HG03565 (cell line): ENCODE measurements around the gene TIMD4.

ENCODE experiments used
- ATAC-seq: cut with Tn5 transposase; IDR thresholded peaks from one replicate; pipeline ENCODE4 v1.9.1; 2021; ENCODE audit warnings: mild to moderate bottlenecking, moderate library complexity; ENCODE audit not compliant: unreplicated experiment

TIMD4 gene

DNA sequence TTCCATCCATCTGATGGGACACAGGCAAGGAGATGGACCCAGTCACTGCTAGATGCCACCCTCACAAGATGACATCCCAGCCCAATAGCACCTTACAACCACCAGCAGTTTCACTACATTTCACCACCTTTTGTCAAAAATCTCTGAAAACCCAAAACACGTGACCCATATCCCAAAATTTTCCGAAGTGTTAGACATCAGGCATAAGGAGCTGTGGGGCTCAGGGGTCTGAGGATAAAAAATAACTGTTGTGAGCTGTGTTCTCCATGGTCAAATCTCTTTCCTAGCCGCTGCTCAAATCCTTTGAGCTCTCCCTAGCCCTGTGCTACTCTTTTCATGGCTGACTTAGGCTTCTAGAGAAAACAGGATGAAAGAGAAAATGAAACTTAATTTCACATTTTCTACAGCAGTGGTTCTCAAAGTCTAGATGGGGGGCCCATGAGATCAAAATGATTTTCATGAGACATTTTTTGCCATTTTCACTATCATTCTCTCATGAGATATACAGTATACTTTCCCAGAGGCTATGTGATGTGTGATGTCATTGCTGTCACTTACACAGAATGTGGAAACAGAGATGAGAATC lies 40.7 kb downstream of the TIMD4 start:
- ATAC-seq: peak; percentile 49

DNA sequence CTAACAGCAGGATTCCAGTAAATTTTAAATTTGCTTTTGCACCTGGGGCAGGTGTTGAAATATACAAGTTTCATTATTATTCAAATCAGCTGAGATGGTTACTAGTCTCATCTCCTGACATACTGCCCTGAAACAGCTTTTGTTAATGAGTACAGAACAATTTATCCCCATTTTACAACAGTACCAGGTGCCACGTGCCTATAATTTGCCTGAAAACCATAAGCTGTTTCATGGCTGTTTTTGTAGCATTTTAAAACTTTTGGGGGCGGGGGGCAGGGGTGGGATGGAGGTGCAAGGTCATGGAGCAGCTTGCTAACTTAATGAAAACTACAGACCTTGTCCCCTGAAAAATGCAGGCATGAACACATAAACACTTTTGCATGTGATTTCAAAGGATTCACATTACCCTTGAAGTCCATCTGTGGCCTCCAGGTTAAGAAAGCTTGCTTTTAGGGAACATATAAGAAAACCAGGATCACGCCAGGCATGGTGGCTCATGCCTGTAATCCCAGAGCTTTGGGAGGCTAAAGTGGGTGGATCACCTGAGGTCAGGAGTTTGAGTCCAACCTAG lies 42.1 kb downstream of the TIMD4 start:
- peak; percentile 29 for ATAC-seq

DNA sequence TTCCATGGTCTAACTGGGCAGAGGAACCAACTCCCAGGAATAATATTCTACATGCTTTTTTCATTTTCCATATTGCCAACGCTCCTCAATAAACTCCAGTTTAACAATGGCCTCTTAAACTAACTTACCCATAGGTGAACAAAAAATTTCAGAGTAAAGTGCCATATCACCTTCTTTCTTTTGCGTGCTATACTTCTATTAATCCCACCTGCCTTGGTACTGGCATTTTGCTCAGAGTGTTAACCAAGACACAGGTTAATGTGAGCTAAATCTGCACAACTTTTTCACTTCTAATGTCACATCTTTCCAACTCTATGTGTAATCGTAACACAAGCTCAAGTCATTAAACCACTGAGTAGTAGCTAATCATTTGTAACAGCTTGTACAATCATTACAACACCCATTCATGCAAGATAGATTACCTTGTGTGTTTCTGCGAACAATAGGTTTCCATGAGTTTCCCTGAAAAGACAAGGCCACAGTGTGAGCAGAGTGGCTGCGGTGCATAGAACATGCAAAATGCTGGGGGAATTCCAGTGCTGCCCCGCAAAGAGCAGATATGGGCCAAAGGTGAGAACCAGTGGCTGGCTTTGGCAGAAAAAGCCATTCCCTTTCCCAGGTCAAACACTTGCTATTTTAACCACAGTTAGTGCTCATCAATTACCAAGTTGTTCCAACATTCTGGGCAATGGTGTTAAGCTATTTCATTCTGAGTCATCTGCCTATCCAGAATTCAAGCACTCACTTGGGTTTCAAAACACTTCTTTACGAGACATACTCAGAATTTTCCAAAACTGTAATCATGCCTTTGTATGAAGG lies 42.8 kb downstream of the TIMD4 start:
- ATAC-seq: peak; percentile 31

DNA sequence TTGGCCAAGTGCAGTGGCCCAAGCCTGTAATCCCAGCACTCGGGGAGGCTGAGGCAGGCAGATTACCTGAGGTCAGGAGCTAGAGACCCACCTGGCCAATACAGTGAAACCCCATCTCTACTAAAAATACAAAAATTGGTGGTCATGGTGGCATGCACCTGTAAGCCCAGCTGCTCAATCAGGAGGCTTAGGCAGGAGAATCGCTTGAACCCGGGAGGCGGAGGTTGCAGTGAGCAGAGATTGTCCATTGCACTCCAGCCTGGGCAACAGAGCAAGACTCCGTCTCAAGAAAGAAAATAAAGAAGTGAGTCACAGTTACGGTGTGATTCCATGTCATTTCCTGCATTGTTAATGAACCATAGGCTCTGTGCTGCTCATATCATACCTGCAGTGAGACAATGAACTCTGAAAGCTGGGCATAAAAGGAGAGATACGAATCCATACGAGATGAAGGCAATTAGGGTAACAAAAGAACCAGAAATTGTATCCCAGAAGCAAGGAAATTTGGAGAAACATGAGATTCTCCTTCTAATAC lies 44.6 kb downstream of the TIMD4 start:
- no peak for ATAC-seq

DNA sequence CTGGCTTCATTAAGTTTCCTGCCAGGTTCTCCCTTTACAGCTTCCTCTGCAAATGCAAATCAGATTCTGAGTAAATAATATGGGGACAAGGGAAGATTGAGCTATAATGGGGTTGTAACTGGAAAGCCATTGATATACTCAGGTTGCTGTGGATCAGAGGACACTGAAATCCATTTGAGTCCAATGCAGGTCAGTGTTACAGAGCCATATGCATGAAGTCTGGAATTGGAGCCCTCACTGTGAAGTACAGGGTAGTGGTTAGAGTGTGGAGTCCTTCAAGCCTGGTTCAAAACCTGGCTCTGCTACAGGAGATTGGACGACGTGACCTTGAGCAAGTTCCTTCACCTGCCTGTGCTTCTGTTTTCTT lies 48.7 kb downstream of the TIMD4 start:
- no peak for ATAC-seq

- peak; percentile 92 for ATAC-seq
Measured at GRCh38 chr5:156913719-156914370, 49.2 kb downstream of the TIMD4 start.

GRCh38 chr5:156913355-156913718 lies 49.7 kb downstream of the TIMD4 start:
- no peak for ATAC-seq

DNA sequence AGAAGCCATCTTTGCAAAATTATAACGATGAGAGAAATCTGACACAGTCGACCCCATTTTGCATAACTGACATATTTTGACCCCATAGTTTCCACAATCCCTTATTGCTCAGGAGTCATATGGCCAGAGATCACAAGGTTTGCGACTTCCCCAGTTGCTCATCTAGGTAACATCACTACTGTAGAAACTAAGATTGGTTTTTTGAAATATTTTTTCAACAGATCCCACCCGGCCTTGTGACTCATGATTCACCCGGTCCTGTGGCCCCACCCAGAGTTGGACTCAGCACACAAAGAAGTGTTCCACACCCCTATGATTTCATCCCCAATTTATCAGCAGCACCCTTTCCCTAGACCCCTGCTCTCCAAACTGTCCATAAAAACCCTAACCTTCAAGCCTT lies 50.2 kb downstream of the TIMD4 start:
- ATAC-seq: no peak

DNA sequence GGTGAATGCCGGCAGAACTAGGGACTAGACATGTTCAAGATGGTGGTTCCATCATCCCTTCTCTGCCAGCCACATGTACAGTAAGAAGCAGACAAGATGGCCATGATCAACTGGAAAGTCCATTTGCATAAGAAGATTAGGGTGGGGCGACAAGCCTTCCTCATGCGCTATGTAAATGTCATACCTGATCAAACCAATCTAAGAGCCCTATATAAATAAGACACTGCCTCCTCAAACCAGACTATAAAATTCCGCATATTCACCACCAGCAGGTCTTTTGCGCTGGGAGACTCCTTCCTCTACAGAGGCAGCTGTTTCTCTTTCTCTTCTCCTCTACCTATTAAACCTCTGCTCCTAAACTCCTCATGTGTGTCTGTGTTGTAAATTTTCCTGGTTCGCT lies 53.8 kb downstream of the TIMD4 start:
- ATAC-seq: no peak

DNA sequence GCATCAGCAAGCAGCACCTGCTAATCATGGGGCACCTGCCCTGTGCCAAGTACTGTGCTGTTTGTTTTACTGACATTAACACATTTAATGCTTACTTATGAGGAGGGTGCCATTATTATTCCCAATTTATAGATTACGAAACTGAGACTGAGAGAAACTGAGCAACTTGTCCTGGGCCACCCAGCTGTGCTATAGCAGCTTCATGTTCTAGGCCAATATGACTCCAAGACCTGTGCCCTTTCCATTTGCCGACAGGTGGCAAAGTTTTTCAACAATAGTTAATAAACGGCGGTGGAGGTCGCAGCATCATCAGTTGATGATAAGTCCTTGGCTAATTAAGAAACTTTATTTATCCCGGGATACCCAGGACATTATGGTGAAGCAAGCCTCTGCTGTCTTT lies 55.4 kb downstream of the TIMD4 start:
- ATAC-seq: no peak

- ATAC-seq: no peak
Measured at GRCh38 chr5:156906807-156907206, 56.2 kb downstream of the TIMD4 start.

GRCh38 chr5:156896546-156896945 lies 66.5 kb downstream of the TIMD4 start:
- no peak for ATAC-seq

- peak; percentile 62 for ATAC-seq
Measured at GRCh38 chr5:156893517-156893916, 69.5 kb downstream of the TIMD4 start.

DNA sequence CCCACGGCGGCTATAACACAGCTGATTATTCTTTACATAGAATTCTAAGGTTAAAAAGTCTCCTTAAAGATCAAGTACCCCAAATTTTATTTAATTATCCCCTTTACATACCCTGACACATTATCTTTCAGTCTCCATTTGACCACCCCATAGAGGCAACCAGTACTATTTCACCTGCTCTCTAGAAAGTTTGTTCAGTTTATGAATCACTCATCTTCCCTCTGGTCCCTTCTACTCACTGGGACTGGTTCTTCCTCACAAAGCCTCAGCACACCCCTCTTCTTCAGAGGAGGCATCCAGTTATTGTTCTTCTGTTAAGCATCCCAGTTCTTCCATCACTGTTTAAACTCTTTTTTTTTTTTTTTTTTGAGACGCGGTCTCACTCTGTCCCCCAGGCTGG lies 70.2 kb downstream of the TIMD4 start:
- no peak for ATAC-seq

DNA sequence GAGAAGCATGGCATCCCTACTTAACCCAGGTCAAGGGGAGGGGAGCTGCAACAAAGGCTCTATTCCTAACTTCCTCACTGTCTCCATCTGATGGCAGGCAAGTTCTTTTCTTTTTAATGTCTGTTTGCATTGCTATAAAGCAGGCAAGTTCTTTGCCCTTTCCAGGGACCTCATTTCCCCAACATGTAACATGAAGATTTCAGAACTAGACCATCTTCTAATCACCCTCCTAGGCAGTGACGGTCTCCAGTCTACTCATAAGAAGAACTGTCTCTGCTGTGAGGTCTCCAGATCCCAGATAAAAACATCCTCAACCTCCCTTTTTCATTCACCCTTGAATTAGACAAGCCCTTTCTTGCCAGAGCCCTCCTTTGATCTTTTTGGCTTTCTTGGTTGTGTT lies 70.8 kb downstream of the TIMD4 start:
- no peak for ATAC-seq

DNA sequence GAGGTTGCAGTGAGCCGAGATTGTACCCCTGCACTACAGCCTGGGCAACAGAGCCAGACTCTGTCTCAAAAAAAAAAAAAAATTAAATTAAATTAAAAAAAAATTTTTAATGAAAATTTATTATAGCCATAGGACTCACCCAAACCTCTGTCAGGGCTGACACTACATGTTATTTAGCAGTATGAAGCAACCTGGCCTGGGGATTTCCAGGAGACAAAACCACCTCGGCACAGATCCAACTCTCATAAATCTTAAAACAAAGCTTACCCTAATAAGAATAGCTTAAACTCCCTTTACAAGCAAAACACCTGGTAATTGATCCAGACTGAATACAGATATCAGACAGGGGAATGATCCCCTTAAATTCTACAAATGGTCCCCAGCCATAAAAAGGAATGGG lies 74.5 kb downstream of the TIMD4 start:
- ATAC-seq: no peak

GRCh38 chr5:156883316-156883875 lies 79.6 kb downstream of the TIMD4 start:
- no peak for ATAC-seq

GRCh38 chr5:156879665-156880285 lies 83.3 kb downstream of the TIMD4 start:
- ATAC-seq: peak; percentile 82

GRCh38 chr5:156871212-156871611 lies 91.8 kb downstream of the TIMD4 start:
- ATAC-seq: no peak

GRCh38 chr5:156870498-156870839 lies 92.6 kb downstream of the TIMD4 start:
- no peak for ATAC-seq
